Left lung (tissue), 10 donors: Measurements from ENCODE around the gene REPS1. TPM values are rescaled to one million over a fixed set of nuclear protein-coding genes. Genes with fewer than 3 reads are reported as not detected.

Experiments
- ATAC-seq: fragments of 200-7000 bp; cut with Tn5 transposase; one replicate; pipeline ENCODE4 v1.9.1; 2020; ENCODE audit warnings: moderate library complexity
- DNase-seq, 4 donors: peaks; one replicate each; pipeline ENCODE4 v3.0.0-alpha.2; 2013 to 2020
- H3K27ac ChIP-seq, 2 donors: fragments of 200-600 bp; sonication (generic) in 1 of 2; one replicate each; pipeline versions ENCODE4 v1.5.0 to v1.8.0; 2020 to 2021
- H3K27me3 ChIP-seq, 2 donors: fragments of 200-600 bp; sonication (generic) in 1 of 2; one replicate each; pipeline versions ENCODE4 v1.5.0 to v1.8.0; 2020 to 2021
- H3K36me3 ChIP-seq, 2 donors: fragments of 200-600 bp; sonication (generic) in 1 of 2; one replicate each; pipeline versions ENCODE4 v1.5.0 to v1.8.0; 2020 to 2021
- H3K4me1 ChIP-seq, 2 donors: fragments of 200-600 bp; one replicate each; pipeline ENCODE4 v1.8.0; 2021
- H3K4me3 ChIP-seq, 2 donors: fragments of 200-600 bp; sonication (generic) in 1 of 2; one replicate each; pipeline versions ENCODE4 v1.5.0 to v1.8.0; 2020 to 2021; ENCODE audit warnings: mild to moderate bottlenecking in 1 of 2
- H3K9me3 ChIP-seq, 2 donors: fragments of 200-600 bp; sonication (generic) in 1 of 2; one replicate each; pipeline versions ENCODE4 v1.5.0 to v1.8.0; 2020 to 2021
- intact Hi-C, 2 donors: fragments of 100-400 bp; cut with DNase I; formaldehyde crosslinking; loops; one replicate each; pipeline versions ENCODE4 v1.11.2 to v1.14.2; 2022
- polyA plus RNA-seq, 6 donors: library from polyadenylated mRNA; unstranded; fragments of 120-200 nt; gene quantifications; one replicate each; pipeline ENCODE4 v1.2.1, GENCODE V29; 2013; ENCODE audit not compliant: insufficient read length in 6 of 6
- total RNA-seq, 2 donors: library from RNA; stranded (reverse); fragmentation: NEBNext Ultra II Directional; extraction: Animal tissue kit (Norgen Biotek cat#: 25700); gene quantifications; one replicate each; pipeline ENCODE4 v1.2.1, GENCODE V29; 2021
- TF ChIP-seq, protein P1 (sequence below), 2 donors: fragments of 200-600 bp; sonication (generic) in 1 of 2; IDR thresholded peaks; one replicate each; pipeline versions ENCODE4 v1.5.0 to v1.8.0; 2021; ENCODE audit warnings: antibody characterized with exemption in 2 of 2
- donor health status: DM: no; HTN: yes; CAD: no.
- donor health status: DM: no; HTN: no; CAD: no.

REPS1 gene
- total and polyA plus RNA-seq, 8 donors: 29.3 to 83.9 (median 63.6) TPM

- H3K9me3 ChIP-seq: no peaks in the 10 kb centered on the region
- H3K27ac ChIP-seq: no peak overlapping the region
- intact Hi-C loops: no loop called here
- DNase-seq: no peak
- no peak overlapping the region for H3K4me3 ChIP-seq
- TF ChIP-seq, protein P1, sequence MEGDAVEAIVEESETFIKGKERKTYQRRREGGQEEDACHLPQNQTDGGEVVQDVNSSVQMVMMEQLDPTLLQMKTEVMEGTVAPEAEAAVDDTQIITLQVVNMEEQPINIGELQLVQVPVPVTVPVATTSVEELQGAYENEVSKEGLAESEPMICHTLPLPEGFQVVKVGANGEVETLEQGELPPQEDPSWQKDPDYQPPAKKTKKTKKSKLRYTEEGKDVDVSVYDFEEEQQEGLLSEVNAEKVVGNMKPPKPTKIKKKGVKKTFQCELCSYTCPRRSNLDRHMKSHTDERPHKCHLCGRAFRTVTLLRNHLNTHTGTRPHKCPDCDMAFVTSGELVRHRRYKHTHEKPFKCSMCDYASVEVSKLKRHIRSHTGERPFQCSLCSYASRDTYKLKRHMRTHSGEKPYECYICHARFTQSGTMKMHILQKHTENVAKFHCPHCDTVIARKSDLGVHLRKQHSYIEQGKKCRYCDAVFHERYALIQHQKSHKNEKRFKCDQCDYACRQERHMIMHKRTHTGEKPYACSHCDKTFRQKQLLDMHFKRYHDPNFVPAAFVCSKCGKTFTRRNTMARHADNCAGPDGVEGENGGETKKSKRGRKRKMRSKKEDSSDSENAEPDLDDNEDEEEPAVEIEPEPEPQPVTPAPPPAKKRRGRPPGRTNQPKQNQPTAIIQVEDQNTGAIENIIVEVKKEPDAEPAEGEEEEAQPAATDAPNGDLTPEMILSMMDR (IDR thresholded peaks at IDR 0.05): no peak
- H3K36me3 ChIP-seq: no peaks in the 10 kb centered on the region
- H3K4me1 ChIP-seq: peaks cover 0 to 6% of the 10 kb centered on the region in 2 donors
- H3K27me3 ChIP-seq: no peaks in the 10 kb centered on the region
- no peak for ATAC-seq
These were observed 24.0 kb downstream of the REPS1 start for GRCh38 chr6:138964012-138964411.

- DNase-seq (no peak), ATAC-seq (peak; percentile 26)
- Histone ChIP-seq H3K27me3 (no peaks in the 10 kb centered on the region), H3K4me1 (peaks cover 0 to 4% of the 10 kb centered on the region in 2 donors), H3K36me3 (no peaks in the 10 kb centered on the region), H3K9me3 (no peaks in the 10 kb centered on the region), H3K4me3 (no peak overlapping the region), H3K27ac (no peak overlapping the region)
- TF ChIP-seq, protein P1 (IDR thresholded peaks at IDR 0.05): no peak
- intact Hi-C loops: no loop called here
These were observed 24.5 kb downstream of the REPS1 start for GRCh38 chr6:138963531-138963930.

DNA sequence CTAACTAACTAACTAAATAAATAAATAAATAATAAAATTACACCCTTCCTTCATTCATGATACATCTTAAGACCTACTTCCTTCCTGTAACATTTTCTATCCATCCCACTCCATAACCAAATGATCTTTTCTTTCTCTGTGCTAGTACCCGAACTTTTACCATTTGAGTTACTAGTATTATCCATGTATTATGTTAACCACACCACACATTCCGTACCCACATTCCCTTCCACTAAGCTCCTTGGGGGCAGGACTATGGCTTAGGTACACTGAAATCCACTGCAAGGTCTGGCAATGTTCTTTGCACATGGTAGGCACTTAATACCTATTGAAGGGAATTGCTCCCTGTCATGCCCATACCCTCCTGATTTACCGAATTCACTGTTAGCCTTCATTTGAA is 24.9 kb downstream of the REPS1 start:
- ATAC-seq: no peak
- TF ChIP-seq, protein P1 (IDR thresholded peaks at IDR 0.05): no peak

DNA sequence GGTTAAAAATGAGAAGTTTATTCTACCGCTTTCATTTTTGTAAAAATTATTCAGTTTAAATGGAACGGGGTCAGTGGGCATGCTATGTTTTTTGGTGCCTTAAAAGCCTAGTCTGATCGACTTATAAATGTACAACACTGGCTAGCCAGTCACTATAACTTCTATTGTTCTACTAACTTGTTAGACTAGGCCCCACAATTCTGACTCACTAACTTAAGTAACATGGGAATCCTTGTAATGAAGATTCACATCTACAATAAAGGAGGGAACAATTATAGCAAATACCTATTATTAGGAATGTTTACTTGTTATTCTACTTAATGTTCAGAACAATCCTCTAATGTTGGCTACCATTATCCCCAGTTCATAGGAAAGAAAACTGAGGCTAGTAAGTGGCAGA is 28.5 kb downstream of the REPS1 start:
- no peak overlapping the region for H3K4me3 ChIP-seq
- TF ChIP-seq, protein P1 (IDR thresholded peaks at IDR 0.05): no peak
- ATAC-seq: no peak
- H3K27me3 ChIP-seq: no peaks in the 10 kb centered on the region
- H3K9me3 ChIP-seq: no peaks in the 10 kb centered on the region
- H3K36me3 ChIP-seq: no peaks in the 10 kb centered on the region
- H3K4me1 ChIP-seq: peaks cover 8 to 34% of the 10 kb centered on the region in 2 donors
- intact Hi-C loops: no loop called here
- no peak for DNase-seq
- H3K27ac ChIP-seq: no peak overlapping the region

More for the DNA sequence above, 24.9 kb downstream of the REPS1 start:
- no peaks in the 10 kb centered on the region for H3K36me3 ChIP-seq
- DNase-seq: no peak
- intact Hi-C loops: no loop called here
- peaks cover under 1 to 7% of the 10 kb centered on the region in 2 donors for H3K4me1 ChIP-seq
- H3K27me3 ChIP-seq: no peaks in the 10 kb centered on the region
- H3K27ac ChIP-seq: no peak overlapping the region
- H3K9me3 ChIP-seq: no peaks in the 10 kb centered on the region
- no peak overlapping the region for H3K4me3 ChIP-seq

- intact Hi-C loops: no loop called here
- no peaks in the 10 kb centered on the region for H3K9me3 ChIP-seq
- H3K27me3 ChIP-seq: no peaks in the 10 kb centered on the region
- H3K4me3 ChIP-seq: no peak overlapping the region
- ATAC-seq (no peak), DNase-seq (no peak)
- peaks cover 8 to 39% of the 10 kb centered on the region in 2 donors for H3K4me1 ChIP-seq
- TF ChIP-seq, protein P1 (IDR thresholded peaks at IDR 0.05): no peak
- no peaks in the 10 kb centered on the region for H3K36me3 ChIP-seq
- no peak overlapping the region for H3K27ac ChIP-seq
These were observed 29.5 kb downstream of the REPS1 start for GRCh38 chr6:138958595-138958994.
